ENCODE measurements around the gene MINDY2. TPM values are rescaled to one million over a fixed set of nuclear protein-coding genes. Genes with fewer than 3 reads are reported as not detected.
"Not testable (repeated sequence)": the region's sequence is repeated elsewhere in the genome, so short reads cannot be mapped to it uniquely, and the experiment has no call there.

The MINDY2 gene
- total RNA-seq, 1 experiment from 2014 or later, result 17.6 TPM

DNA sequence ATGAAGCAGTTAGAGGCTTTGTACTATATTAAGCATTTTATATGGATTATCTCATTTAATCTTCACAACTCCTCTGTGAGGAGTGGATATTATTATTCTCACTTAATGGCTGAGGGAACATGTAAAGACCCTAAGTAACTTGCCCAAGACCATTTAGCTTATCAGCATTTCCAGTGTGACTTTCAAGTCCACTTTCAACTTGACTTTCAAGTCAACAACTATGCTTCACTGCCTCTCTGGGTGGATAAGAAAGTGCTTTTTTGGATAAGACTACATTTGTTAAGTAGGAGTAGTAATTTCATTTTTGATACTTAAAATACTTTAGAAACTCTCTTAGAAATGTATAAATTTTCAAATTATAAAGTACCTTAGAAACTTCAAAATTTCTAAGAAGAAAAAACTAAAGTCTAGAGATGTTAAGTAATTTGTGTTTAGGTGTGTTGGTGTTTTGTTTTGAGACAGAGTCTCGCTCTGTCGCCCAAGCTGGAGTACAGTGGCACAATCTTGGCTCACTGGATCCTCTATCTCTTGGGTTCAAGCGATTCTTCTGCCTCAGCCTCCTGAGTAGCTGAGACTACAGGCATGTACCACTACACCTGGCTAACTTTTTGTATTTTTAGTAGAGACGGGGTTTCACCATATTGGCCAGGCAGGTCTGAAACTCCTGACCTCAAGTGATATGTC lies 71.8 kb downstream of the MINDY2 start:
- no peaks in the 10 kb centered on the region for H3K79me2 ChIP-seq (ENCODE audit: insufficient read depth, low read length)
- no peaks in the 10 kb centered on the region for H4K20me1 ChIP-seq (ENCODE audit: insufficient read depth)
- no peaks in the 10 kb centered on the region; a peak in 1 of 4 replicates for H3K36me3 ChIP-seq (ENCODE audit: control insufficient read depth in 1 of 2, insufficient read depth in 2 of 2, low read length in 2 of 2)
- no peaks in the 10 kb centered on the region for H3K9me2 ChIP-seq (ENCODE audit: insufficient read depth)
- H3K9me3 ChIP-seq (ENCODE audit: control insufficient read depth in 1 of 2, insufficient read depth in 1 of 2, low read depth in 1 of 2, low read length in 2 of 2), result no peaks in the 10 kb centered on the region
- RAD21 ChIA-PET (ENCODE audit: low non-redundant PET in 1 of 2, low total read pairs in 2 of 2, uncharacterized antibody in 2 of 2, unreplicated experiment in 2 of 2), result no interaction called here
- no peak for TF ChIP-seq FOSL1 (IDR thresholded peaks at IDR 0.05; ENCODE audit: low read depth)
- TF ChIP-seq ZNF274 (IDR thresholded peaks at IDR 0.05; ENCODE audit: low read depth, low read length), result no peak
- TF ChIP-seq, protein P1, sequence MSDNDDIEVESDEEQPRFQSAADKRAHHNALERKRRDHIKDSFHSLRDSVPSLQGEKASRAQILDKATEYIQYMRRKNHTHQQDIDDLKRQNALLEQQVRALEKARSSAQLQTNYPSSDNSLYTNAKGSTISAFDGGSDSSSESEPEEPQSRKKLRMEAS (IDR thresholded peaks at IDR 0.05), result no peak
- no peak for TF ChIP-seq RAD21 (IDR thresholded peaks at IDR 0.05; ENCODE audit: low read depth)
- TF ChIP-seq, protein P2, sequence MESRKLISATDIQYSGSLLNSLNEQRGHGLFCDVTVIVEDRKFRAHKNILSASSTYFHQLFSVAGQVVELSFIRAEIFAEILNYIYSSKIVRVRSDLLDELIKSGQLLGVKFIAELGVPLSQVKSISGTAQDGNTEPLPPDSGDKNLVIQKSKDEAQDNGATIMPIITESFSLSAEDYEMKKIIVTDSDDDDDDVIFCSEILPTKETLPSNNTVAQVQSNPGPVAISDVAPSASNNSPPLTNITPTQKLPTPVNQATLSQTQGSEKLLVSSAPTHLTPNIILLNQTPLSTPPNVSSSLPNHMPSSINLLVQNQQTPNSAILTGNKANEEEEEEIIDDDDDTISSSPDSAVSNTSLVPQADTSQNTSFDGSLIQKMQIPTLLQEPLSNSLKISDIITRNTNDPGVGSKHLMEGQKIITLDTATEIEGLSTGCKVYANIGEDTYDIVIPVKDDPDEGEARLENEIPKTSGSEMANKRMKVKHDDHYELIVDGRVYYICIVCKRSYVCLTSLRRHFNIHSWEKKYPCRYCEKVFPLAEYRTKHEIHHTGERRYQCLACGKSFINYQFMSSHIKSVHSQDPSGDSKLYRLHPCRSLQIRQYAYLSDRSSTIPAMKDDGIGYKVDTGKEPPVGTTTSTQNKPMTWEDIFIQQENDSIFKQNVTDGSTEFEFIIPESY (IDR thresholded peaks at IDR 0.05; ENCODE audit: extremely low read depth, insufficient replicate concordance, low read length), result no peak
- no peak for TF ChIP-seq SP1 (IDR thresholded peaks at IDR 0.05; ENCODE audit: low read depth)
- TF ChIP-seq POLR2A (IDR thresholded peaks at IDR 0.05; ENCODE audit: borderline replicate concordance, extremely low read depth, insufficient read depth, insufficient read length), result no peak
- no peak for TF ChIP-seq EZH2 (IDR thresholded peaks at IDR 0.05)
- TF ChIP-seq, protein P3, sequence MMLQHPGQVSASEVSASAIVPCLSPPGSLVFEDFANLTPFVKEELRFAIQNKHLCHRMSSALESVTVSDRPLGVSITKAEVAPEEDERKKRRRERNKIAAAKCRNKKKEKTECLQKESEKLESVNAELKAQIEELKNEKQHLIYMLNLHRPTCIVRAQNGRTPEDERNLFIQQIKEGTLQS (IDR thresholded peaks at IDR 0.05), result no peak
- no peak for TF ChIP-seq YY1 (IDR thresholded peaks at IDR 0.05; ENCODE audit: extremely low read depth, insufficient replicate concordance, low read depth, low read length)
- TF ChIP-seq EGR1 (IDR thresholded peaks at IDR 0.05; ENCODE audit: low read depth), result no peak
- POLR2A ChIA-PET, result no interaction called here
- no peak overlapping the region for H3K4me2 ChIP-seq (ENCODE audit: low read length)
- DNase-seq (ENCODE audit: low read depth, low spot score), result no peak
- no TSS peak for BruUV-seq (replicated peaks)
- H3K27ac ChIP-seq (ENCODE audit: low read depth, low read length), result no peak overlapping the region
- no peak overlapping the region for H3K9ac ChIP-seq (ENCODE audit: low read length)
- CTCF ChIA-PET, result no interaction called here
- H2AFZ ChIP-seq (ENCODE audit: low read depth, low read length, poor library complexity, severe bottlenecking), result no peak overlapping the region
- no peaks in the 10 kb centered on the region for H3K27me3 ChIP-seq (ENCODE audit: insufficient read depth, low read length)
- no peaks in the 10 kb centered on the region for H3K4me1 ChIP-seq (ENCODE audit: control insufficient read depth in 1 of 2, insufficient read depth in 2 of 2, low read length in 2 of 2)
- H3K4me3 ChIP-seq (replicated peaks in 1 of 2; ENCODE audit: low read depth in 1 of 2, low read length in 2 of 2), result no peak overlapping the region
- no peak for ATAC-seq
- intact Hi-C loops (cut with micrococcal nuclease), result no loop called here

DNA sequence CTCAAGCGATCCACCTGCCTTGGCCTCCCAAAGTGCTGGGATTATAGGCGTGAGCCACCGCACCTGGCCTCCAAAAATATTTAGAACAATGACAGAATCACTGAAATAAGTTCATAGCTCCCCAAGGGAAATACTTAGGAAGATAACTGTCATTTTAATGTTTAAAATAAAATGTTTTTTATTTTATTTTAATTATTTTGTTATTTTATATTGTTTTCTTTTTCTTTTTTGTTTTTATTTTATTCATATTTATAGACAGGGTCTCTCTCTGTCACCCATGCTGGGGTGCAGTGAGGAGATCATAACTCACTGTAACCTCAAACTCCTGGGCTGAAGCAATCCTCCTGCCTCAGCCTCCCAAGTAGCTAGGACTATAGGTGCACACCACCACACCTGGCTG lies 80.1 kb downstream of the MINDY2 start:
- ChIA-PET POLR2A (interaction anchor here (0.9 kb wide), 1 partner anchor 81 kb away, joined by 3 read pairs; the partner anchor contains the start of gene MINDY2), CTCF (interaction anchor here (1.4 kb wide), 1 partner anchor 12 kb away, joined by 4 read pairs; no protein-coding TSS in a partner anchor)
- H3K9me2 ChIP-seq (ENCODE audit: insufficient read depth); H3K4me1 ChIP-seq (ENCODE audit: control insufficient read depth in 1 of 2, insufficient read depth in 2 of 2, low read length in 2 of 2); H3K4me2 ChIP-seq (ENCODE audit: low read length); DNase-seq (ENCODE audit: low read depth, low spot score); H3K27me3 ChIP-seq (ENCODE audit: insufficient read depth, low read length); H2AFZ ChIP-seq (ENCODE audit: low read depth, low read length, poor library complexity, severe bottlenecking); H3K79me2 ChIP-seq (ENCODE audit: insufficient read depth, low read length); H3K4me3 ChIP-seq (replicated peaks in 1 of 2; ENCODE audit: low read depth in 1 of 2, low read length in 2 of 2); H3K9ac ChIP-seq (ENCODE audit: low read length); RAD21 ChIA-PET (ENCODE audit: low non-redundant PET in 1 of 2, low total read pairs in 2 of 2, uncharacterized antibody in 2 of 2, unreplicated experiment in 2 of 2); H3K9me3 ChIP-seq (ENCODE audit: control insufficient read depth in 1 of 2, insufficient read depth in 1 of 2, low read depth in 1 of 2, low read length in 2 of 2); H4K20me1 ChIP-seq (ENCODE audit: insufficient read depth); ATAC-seq; BruUV-seq (replicated peaks); H3K36me3 ChIP-seq (ENCODE audit: control insufficient read depth in 1 of 2, insufficient read depth in 2 of 2, low read length in 2 of 2); H3K27ac ChIP-seq (ENCODE audit: low read depth, low read length): not testable (repeated sequence)
- intact Hi-C loops (cut with micrococcal nuclease), result loop anchor here (10.0 kb wide), 1 partner anchor 626 kb away; no protein-coding TSS in a partner anchor
